ENCODE data around the gene C16orf90. TPM values are rescaled to one million over a fixed set of nuclear protein-coding genes. Genes with fewer than 3 reads are reported as not detected.

C16orf90 gene
- total RNA-seq, 1 donor: not detected

DNA sequence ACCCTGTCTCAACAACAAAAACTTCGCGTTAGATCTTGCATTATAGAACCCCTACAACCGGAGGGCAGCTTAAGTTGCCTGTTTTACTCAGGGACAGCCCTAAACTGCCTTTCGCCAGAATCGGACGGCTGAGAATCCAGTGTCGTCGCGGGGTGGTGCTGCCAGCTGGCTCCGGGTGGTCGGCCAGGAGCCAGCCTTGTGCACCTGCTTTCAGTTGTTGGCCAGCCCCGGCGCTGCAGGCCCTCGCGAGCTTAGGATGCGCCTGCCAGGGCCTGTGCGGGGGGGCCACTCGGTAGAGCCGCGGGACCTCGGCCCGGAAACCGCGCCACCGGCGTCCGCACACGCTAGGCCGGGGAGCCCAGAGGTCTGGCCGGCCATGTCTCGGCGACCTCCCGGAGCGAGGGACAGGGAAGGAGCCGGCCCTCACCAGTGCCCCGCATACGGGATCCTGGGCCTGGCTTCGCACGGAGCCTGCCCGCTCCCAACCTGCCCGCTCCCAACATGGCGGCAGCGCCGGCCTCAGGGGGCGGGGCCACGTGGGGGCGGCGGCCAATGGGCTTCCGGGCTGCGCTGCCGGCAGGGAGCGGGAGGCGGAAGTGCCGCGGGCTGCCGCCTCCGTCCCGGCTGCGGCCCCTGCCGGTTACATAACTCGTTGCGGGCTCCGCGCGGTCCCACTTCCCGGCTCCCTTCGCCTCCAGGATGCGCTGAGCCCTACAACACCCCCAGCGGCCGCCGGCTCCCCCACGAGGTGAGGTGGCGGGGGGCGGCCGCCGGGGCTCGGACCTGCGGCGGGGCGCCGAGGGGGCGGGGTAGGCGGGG is 37.6 kb downstream of the C16orf90 start:
- H3K27me3 ChIP-seq (ENCODE audit: insufficient read depth, low read length): no peaks in the 10 kb centered on the region
- peak; percentile 100 for DNase-seq (ENCODE audit: insufficient read length, low spot score, missing footprints)
- H3K9me3 ChIP-seq (ENCODE audit: low read depth, low read length): no peaks in the 10 kb centered on the region
- peaks cover 38% of the 10 kb centered on the region for H4K20me1 ChIP-seq (ENCODE audit: insufficient read depth, low read length)
- peak overlapping the region; percentile 91 for H3K27ac ChIP-seq (ENCODE audit: low read depth, low read length)
- H3K4me1 ChIP-seq (ENCODE audit: insufficient read depth, low read length): peaks cover 20% of the 10 kb centered on the region
- H2AFZ ChIP-seq (ENCODE audit: low read length): peak overlapping the region; percentile 88
- no peaks in the 10 kb centered on the region for H3K36me3 ChIP-seq (ENCODE audit: insufficient read depth, low read length)
- peak overlapping the region; percentile 95 for H3K4me3 ChIP-seq (ENCODE audit: insufficient read depth, low read length)
- peaks cover 51% of the 10 kb centered on the region for H3K79me2 ChIP-seq (ENCODE audit: insufficient read depth, low read length)
- TF ChIP-seq CTCF (IDR thresholded peaks at IDR 0.05; ENCODE audit: extremely low read depth, low read depth, low read length): peak; percentile 34
- peak overlapping the region; percentile 96 for H3K4me2 ChIP-seq (ENCODE audit: insufficient read depth, low read length)

DNA sequence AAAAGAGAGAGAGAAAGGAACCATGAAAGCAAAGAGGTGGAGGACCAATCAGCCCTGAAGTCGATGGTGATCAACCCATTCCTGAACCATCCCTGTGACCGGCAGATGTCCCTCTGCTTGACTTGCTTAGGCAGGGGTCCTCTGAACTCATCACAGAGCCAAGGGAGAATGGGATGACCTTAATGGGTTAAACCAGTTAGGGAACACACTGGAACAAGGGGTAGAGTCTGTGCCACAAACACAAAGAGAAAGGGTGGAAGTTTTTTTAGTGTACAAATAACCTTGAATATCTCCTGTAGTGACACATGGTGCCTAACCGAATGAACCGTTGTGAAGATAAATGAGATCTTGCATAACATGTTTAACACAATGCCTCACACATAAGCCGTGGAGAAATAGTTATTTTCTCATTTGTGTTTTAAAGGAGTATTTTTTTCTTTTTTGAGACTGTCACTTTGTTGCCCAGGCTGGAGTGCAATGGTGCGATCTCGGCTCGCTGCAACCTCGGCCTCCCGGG is 40.6 kb downstream of the C16orf90 start:
- no peak for TF ChIP-seq CTCF (IDR thresholded peaks at IDR 0.05; ENCODE audit: extremely low read depth, low read depth, low read length)
- no peaks in the 10 kb centered on the region for H3K9me3 ChIP-seq (ENCODE audit: low read depth, low read length)
- H3K4me1 ChIP-seq (ENCODE audit: insufficient read depth, low read length): peaks cover 16% of the 10 kb centered on the region
- peaks cover 12% of the 10 kb centered on the region for H4K20me1 ChIP-seq (ENCODE audit: insufficient read depth, low read length)
- H3K4me3 ChIP-seq (ENCODE audit: insufficient read depth, low read length): no peak overlapping the region
- no peak for DNase-seq (ENCODE audit: insufficient read length, low spot score, missing footprints)
- peaks cover 22% of the 10 kb centered on the region for H3K79me2 ChIP-seq (ENCODE audit: insufficient read depth, low read length)
- no peak overlapping the region for H3K27ac ChIP-seq (ENCODE audit: low read depth, low read length)
- H3K4me2 ChIP-seq (ENCODE audit: insufficient read depth, low read length): no peak overlapping the region
- no peak overlapping the region for H2AFZ ChIP-seq (ENCODE audit: low read length)
- H3K27me3 ChIP-seq (ENCODE audit: insufficient read depth, low read length): no peaks in the 10 kb centered on the region
- H3K36me3 ChIP-seq (ENCODE audit: insufficient read depth, low read length): peaks cover 4% of the 10 kb centered on the region

DNA sequence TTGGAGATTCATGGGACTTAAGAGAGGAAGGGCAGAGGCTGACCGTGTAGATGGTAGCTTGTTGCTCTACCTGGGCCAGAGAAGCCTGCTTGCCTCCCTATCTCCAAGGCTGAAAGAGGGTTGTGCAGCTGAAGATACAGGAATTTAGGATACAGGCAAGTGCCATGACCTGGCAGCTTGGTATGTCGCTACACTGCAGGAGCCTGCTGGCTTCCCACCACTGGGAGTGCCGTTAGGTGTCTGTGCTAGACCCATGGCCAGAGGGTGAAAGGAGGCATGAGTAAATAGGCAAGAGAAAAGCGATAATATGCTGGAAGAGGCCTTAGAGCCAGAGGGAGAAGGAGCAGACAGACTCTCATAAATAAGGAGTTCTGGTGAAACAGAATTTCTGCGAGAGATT is 41.2 kb downstream of the C16orf90 start:
- H3K36me3 ChIP-seq (ENCODE audit: insufficient read depth, low read length): peaks cover 4% of the 10 kb centered on the region
- peak; percentile 42 for DNase-seq (ENCODE audit: insufficient read length, low spot score, missing footprints)

More for the DNA sequence above, 41.2 kb downstream of the C16orf90 start:
- H4K20me1 ChIP-seq (ENCODE audit: insufficient read depth, low read length): peaks cover 6% of the 10 kb centered on the region
- H2AFZ ChIP-seq (ENCODE audit: low read length): no peak overlapping the region
- no peak for TF ChIP-seq CTCF (IDR thresholded peaks at IDR 0.05; ENCODE audit: extremely low read depth, low read depth, low read length)
- peaks cover 16% of the 10 kb centered on the region for H3K79me2 ChIP-seq (ENCODE audit: insufficient read depth, low read length)
- H3K4me1 ChIP-seq (ENCODE audit: insufficient read depth, low read length): peaks cover 10% of the 10 kb centered on the region
- no peaks in the 10 kb centered on the region for H3K27me3 ChIP-seq (ENCODE audit: insufficient read depth, low read length)
- H3K4me3 ChIP-seq (ENCODE audit: insufficient read depth, low read length): no peak overlapping the region
- H3K4me2 ChIP-seq (ENCODE audit: insufficient read depth, low read length): no peak overlapping the region
- no peak overlapping the region for H3K27ac ChIP-seq (ENCODE audit: low read depth, low read length)
- H3K9me3 ChIP-seq (ENCODE audit: low read depth, low read length): no peaks in the 10 kb centered on the region

All from osteoblast (primary cell).